Measurements from ENCODE around the gene CDH23.

Gene CDH23

GRCh38 chr10:71659737-71660136 lies 263.0 kb downstream of the CDH23 start:
- Histone ChIP-seq H3K4me3 (replicated peaks; ENCODE audit: low read depth, low read length) (no peak overlapping the region), H3K27me3 (replicated peaks; ENCODE audit: control insufficient read depth, insufficient read depth, low read length) (no peaks in the 10 kb centered on the region), H3K36me3 (ENCODE audit: control insufficient read depth, insufficient read depth, low read length) (no peaks in the 10 kb centered on the region)
- no peak for TF ChIP-seq CTCF (IDR thresholded peaks at IDR 0.05; ENCODE audit: insufficient read depth, low read length, poor library complexity, severe bottlenecking)
- DNase-seq (ENCODE audit: extremely low read depth, insufficient read length), result no peak

GRCh38 chr10:71660313-71660712 lies 263.6 kb downstream of the CDH23 start:
- H3K4me3 ChIP-seq (replicated peaks; ENCODE audit: low read depth, low read length), result no peak overlapping the region
- TF ChIP-seq CTCF (IDR thresholded peaks at IDR 0.05; ENCODE audit: insufficient read depth, low read length, poor library complexity, severe bottlenecking), result no peak
- DNase-seq (ENCODE audit: extremely low read depth, insufficient read length), result no peak
- no peaks in the 10 kb centered on the region for H3K27me3 ChIP-seq (replicated peaks; ENCODE audit: control insufficient read depth, insufficient read depth, low read length)
- no peaks in the 10 kb centered on the region for H3K36me3 ChIP-seq (ENCODE audit: control insufficient read depth, insufficient read depth, low read length)

GRCh38 chr10:71661060-71661622 lies 264.4 kb downstream of the CDH23 start:
- H3K36me3 ChIP-seq (ENCODE audit: control insufficient read depth, insufficient read depth, low read length), result no peaks in the 10 kb centered on the region
- no peak for TF ChIP-seq CTCF (IDR thresholded peaks at IDR 0.05; ENCODE audit: insufficient read depth, low read length, poor library complexity, severe bottlenecking)
- no peak for DNase-seq (ENCODE audit: extremely low read depth, insufficient read length)
- H3K27me3 ChIP-seq (replicated peaks; ENCODE audit: control insufficient read depth, insufficient read depth, low read length), result no peaks in the 10 kb centered on the region
- no peak overlapping the region for H3K4me3 ChIP-seq (replicated peaks; ENCODE audit: low read depth, low read length)

GRCh38 chr10:71661779-71662336 lies 265.1 kb downstream of the CDH23 start:
- no peak for DNase-seq (ENCODE audit: extremely low read depth, insufficient read length)
- no peak overlapping the region for H3K4me3 ChIP-seq (replicated peaks; ENCODE audit: low read depth, low read length)
- TF ChIP-seq CTCF (IDR thresholded peaks at IDR 0.05; ENCODE audit: insufficient read depth, low read length, poor library complexity, severe bottlenecking), result no peak
- no peaks in the 10 kb centered on the region for H3K36me3 ChIP-seq (ENCODE audit: control insufficient read depth, insufficient read depth, low read length)
- H3K27me3 ChIP-seq (replicated peaks; ENCODE audit: control insufficient read depth, insufficient read depth, low read length), result no peaks in the 10 kb centered on the region

GRCh38 chr10:71663311-71663710 lies 266.6 kb downstream of the CDH23 start:
- H3K27me3 ChIP-seq (replicated peaks; ENCODE audit: control insufficient read depth, insufficient read depth, low read length), result no peaks in the 10 kb centered on the region
- H3K4me3 ChIP-seq (replicated peaks; ENCODE audit: low read depth, low read length), result no peak overlapping the region
- TF ChIP-seq CTCF (IDR thresholded peaks at IDR 0.05; ENCODE audit: insufficient read depth, low read length, poor library complexity, severe bottlenecking), result no peak
- no peak for DNase-seq (ENCODE audit: extremely low read depth, insufficient read length)
- no peaks in the 10 kb centered on the region for H3K36me3 ChIP-seq (ENCODE audit: control insufficient read depth, insufficient read depth, low read length)

GRCh38 chr10:71664585-71664984 lies 267.9 kb downstream of the CDH23 start:
- no peak for DNase-seq (ENCODE audit: extremely low read depth, insufficient read length)
- H3K27me3 ChIP-seq (replicated peaks; ENCODE audit: control insufficient read depth, insufficient read depth, low read length), result no peaks in the 10 kb centered on the region
- no peaks in the 10 kb centered on the region for H3K36me3 ChIP-seq (ENCODE audit: control insufficient read depth, insufficient read depth, low read length)
- TF ChIP-seq CTCF (IDR thresholded peaks at IDR 0.05; ENCODE audit: insufficient read depth, low read length, poor library complexity, severe bottlenecking), result no peak
- H3K4me3 ChIP-seq (replicated peaks; ENCODE audit: low read depth, low read length), result no peak overlapping the region
